ENCODE data around the gene TMC6. TPM values are rescaled to one million over a fixed set of nuclear protein-coding genes. Genes with fewer than 3 reads are reported as not detected.
"Not testable (repeated sequence)": the region's sequence is repeated elsewhere in the genome, so short reads cannot be mapped to it uniquely, and the experiment has no call there.

TMC6 gene
- total and polyA plus RNA-seq, 7 experiments from 2014 or later = 165 to 808 (median 701) TPM

DNA sequence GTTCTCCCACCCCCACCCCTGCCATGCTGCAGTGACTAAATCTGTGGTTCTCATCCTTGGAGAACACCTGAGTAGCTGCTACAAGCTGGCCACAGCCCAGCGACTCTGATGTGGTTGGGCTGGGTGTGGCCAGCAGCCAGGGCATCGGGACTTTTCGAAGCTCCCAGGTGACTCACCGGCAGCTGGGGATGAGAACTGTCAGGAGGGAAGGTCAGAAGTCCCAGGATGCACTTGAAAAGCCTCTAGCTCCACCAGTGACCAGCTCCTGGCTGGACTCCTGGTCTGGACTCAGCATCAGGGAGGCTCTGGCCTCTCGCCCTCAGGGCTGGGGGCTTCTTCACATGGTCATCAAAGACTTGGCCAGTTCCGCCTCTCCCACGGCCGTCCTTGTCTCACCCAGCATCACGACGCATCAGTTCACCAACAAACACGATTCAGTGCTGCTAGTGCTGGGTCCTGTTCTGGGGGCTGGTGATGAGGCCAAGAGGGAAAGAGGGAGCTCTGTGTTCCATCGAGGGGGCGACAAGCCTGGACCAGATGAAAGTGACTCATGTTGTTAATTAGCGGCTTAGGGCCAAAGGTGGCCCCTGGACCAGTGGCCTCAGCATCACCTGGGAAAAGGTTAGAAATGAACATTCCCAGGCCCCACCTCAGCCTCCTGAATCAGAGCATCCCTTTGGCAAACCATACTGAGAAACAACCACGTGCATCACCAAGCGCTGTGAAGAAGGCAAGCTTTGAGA, 13.7 kb upstream of the TMC6 start:
- DNase-seq (no peak), ATAC-seq (no peak)
- no peaks in the 10 kb centered on the region for H3K27me3 Mint-ChIP-seq
- peaks cover 17 to 53% of the 10 kb centered on the region in 2 donors for H3K4me1 ChIP-seq (ENCODE audit: control insufficient read depth in 2 of 2, insufficient read depth in 2 of 2, low read length in 2 of 2)
- H3K4me3 Mint-ChIP-seq = peak overlapping the region in 3 of 10 donors; percentile 9 to 47 (median 29)
- H3K9me3 Mint-ChIP-seq = peaks cover 0 to 3% (median 0%) of the 10 kb centered on the region in 11 donors
- H3K36me3 Mint-ChIP-seq = peaks cover 0 to 17% (median 4%) of the 10 kb centered on the region in 5 donors
- no peaks in the 10 kb centered on the region for H3K27me3 ChIP-seq (ENCODE audit: control insufficient read depth in 2 of 2, insufficient read depth in 2 of 2, low read length in 2 of 2)
- H3K4me1 Mint-ChIP-seq = peaks cover 41 to 63% (median 56%) of the 10 kb centered on the region in 7 donors
- no peak overlapping the region for H3K4me3 ChIP-seq (ENCODE audit: low read length)
- intact Hi-C loops (cut with micrococcal nuclease) = loop anchor here in 1 of 2 donors (10.0 kb wide), 1 partner anchor 73 kb away; the partner anchor contains the start of gene BIRC5
- H3K36me3 ChIP-seq (ENCODE audit: control insufficient read depth in 2 of 3, insufficient read depth in 3 of 3, low read length in 3 of 3) = peaks cover 0 to 36% (median 0%) of the 10 kb centered on the region in 3 experiments
- ChIA-PET POLR2A (interaction anchor here (0.9 to 27.3 kb wide), 7 partner anchors 2 to 34 kb away, joined by 3 to 898 read pairs (median 4); partner anchors contain the start of genes C17orf99, TMC6 and TMC8), CTCF (interaction anchor here (1.6 kb wide), 1 partner anchor 29 kb away, joined by 4 read pairs; no protein-coding TSS in a partner anchor)
- H3K27ac ChIP-seq (ENCODE audit: low read depth, low read length) = peak overlapping the region; percentile 34
- peak overlapping the region in 8 of 9 donors; percentile 21 to 88 (median 50) for H3K27ac Mint-ChIP-seq
- no peaks in the 10 kb centered on the region for H3K9me3 ChIP-seq (ENCODE audit: control insufficient read depth in 2 of 3, low read length in 3 of 3)

DNA sequence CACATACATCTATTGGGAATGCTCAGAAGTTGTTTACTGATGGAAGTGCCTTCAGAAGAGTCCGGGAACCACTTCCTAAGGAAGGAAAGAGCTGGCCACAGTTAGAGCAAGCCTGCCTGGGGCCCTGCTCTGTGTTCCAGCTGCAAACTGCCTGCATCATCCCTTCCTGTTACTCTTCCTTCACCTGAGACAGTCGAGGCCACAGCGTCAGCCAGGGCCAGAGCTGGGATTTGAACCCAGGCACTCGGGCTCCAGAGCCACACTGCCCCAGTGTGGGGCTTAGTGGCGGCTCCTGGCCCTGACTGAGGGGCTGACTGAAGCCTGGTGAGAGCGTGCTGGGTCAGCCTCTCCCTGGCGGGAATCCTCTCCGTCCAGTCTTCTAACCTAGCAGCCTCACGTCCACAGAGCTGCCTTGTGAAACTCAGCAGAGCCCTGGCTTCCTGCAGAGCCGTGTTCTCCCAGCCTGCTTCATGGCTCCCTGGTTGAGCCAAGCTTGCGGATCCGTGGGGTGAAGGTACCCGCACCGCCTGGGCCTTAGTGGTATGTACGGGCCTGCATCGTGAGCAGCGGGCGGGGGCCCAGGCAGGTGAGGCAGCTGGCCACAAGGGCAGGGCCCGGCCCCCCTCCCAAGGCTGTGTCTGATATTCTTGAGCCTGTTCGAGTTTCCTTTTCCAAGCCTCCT, 13.0 kb upstream of the TMC6 start:
- ATAC-seq = no peak
- Histone ChIP-seq H3K27ac (ENCODE audit: low read depth, low read length) (peak overlapping the region; percentile 34), H3K27me3 (ENCODE audit: control insufficient read depth in 2 of 2, insufficient read depth in 2 of 2, low read length in 2 of 2) (no peaks in the 10 kb centered on the region), H3K4me1 (ENCODE audit: control insufficient read depth in 2 of 2, insufficient read depth in 2 of 2, low read length in 2 of 2) (peaks cover 24 to 60% of the 10 kb centered on the region in 2 donors), H3K9me3 (ENCODE audit: control insufficient read depth in 2 of 3, low read length in 3 of 3) (no peaks in the 10 kb centered on the region), H3K4me3 (ENCODE audit: low read length) (no peak overlapping the region), H3K36me3 (ENCODE audit: control insufficient read depth in 2 of 3, insufficient read depth in 3 of 3, low read length in 3 of 3) (peaks cover under 1 to 43% (median 4%) of the 10 kb centered on the region in 3 experiments)
- Mint-ChIP-seq H3K36me3 (peaks cover 0 to 22% (median 4%) of the 10 kb centered on the region in 5 donors), H3K4me3 (peak overlapping the region in 2 of 10 donors; percentile 18 to 30), H3K4me1 (peaks cover 46 to 69% (median 63%) of the 10 kb centered on the region in 7 donors), H3K27me3 (no peaks in the 10 kb centered on the region), H3K27ac (peak overlapping the region in 4 of 9 donors; percentile 48 to 73 (median 66)), H3K9me3 (peaks cover 0 to 3% (median 0%) of the 10 kb centered on the region in 11 donors)
- ChIA-PET POLR2A (interaction anchor here (0.9 to 27.3 kb wide), 7 partner anchors 1 to 35 kb away, joined by 3 to 898 read pairs (median 5); partner anchors contain the start of genes C17orf99, TMC6 and TMC8), CTCF (interaction anchor here (1.6 kb wide), 1 partner anchor 28 kb away, joined by 4 read pairs; no protein-coding TSS in a partner anchor)
- intact Hi-C loops (cut with micrococcal nuclease) = loop anchor here in 1 of 2 donors (10.0 kb wide), 1 partner anchor 73 kb away; the partner anchor contains the start of gene BIRC5
- DNase-seq = no peak

DNA sequence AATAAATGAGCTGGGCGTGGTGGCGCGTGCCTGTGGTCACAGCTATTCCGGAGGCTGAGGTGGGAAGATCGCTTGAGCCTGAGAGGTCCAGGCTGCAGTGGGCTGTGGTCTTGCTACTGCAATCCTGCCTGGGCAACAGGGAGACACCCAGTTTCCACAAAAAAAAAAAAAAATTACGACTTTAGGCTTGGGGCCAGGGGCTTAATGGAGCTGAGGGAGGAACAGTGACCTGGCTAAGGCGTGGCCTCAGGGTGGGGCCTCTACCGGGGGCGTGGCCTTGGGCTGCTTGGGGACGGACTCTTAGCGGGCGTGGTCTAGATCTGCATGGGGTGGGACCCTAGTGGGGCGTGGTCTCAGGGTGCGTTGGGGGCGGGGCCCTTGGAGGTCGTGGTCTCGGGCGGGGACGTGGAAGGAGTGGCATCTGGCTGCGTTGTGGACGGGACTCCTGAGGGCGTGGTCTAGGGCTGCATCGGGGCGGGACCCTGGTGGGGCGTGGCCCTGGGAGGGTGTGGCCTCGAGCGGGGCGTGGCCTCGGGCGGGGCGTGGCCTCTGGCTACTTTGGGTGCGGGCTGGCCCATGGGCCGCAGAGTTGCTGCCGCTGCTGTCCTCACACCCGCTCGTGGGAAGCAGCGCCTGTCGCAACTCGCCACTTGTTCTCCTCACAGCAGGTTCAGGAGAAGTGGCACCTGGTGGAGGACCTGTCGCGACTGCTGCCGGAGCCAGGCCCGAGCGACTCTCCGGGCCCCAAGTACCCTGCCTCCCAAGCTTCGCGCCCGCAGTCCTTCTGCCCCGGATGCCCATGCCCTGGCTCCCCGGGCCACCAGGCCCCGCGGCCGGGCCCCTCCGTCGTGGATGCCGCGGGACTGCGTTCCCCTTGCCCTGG, 11.9 kb upstream of the TMC6 start:
- CTCF ChIA-PET = interaction anchor here (0.6 to 1.5 kb wide), 6 partner anchors 10 to 35 kb away, joined by 3 to 6 read pairs (median 4); partner anchors contain the start of gene TMC8

DNA sequence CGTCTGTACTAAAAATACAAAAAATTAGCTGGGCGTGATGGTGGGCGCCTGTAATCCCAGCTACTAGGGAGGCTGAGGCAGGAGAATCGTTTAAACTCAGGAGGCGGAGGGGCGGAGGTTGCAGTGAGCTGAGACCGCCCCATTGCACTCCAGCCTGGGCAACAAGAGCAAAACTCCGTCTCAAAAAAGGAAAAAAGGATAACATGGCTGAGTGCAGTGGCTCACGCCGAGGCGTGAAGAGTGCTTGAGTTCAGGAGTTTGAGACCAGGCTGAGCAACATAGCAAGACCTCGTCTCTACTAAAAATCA, 11.3 kb upstream of the TMC6 start:
- Histone ChIP-seq H3K27ac (ENCODE audit: low read depth, low read length) (peak overlapping the region; percentile 45), H3K4me1 (ENCODE audit: control insufficient read depth in 2 of 2, insufficient read depth in 2 of 2, low read length in 2 of 2) (peaks cover 30 to 76% of the 10 kb centered on the region in 2 donors), H3K36me3 (ENCODE audit: control insufficient read depth in 2 of 3, insufficient read depth in 3 of 3, low read length in 3 of 3) (peaks cover 17 to 60% (median 21%) of the 10 kb centered on the region in 3 experiments)
- not testable (repeated sequence) for H3K4me3 ChIP-seq (ENCODE audit: low read length); H3K27me3 Mint-ChIP-seq; DNase-seq; H3K27me3 ChIP-seq (ENCODE audit: control insufficient read depth in 2 of 2, insufficient read depth in 2 of 2, low read length in 2 of 2); ATAC-seq; H3K9me3 ChIP-seq (ENCODE audit: control insufficient read depth in 2 of 3, low read length in 3 of 3); H3K9me3 Mint-ChIP-seq
- ChIA-PET POLR2A (interaction anchor here (0.6 to 27.3 kb wide), 11 partner anchors 1 to 181 kb away, joined by 3 to 898 read pairs (median 4); partner anchors contain the start of genes C17orf99, TMC6, TMC8 and TNRC6C), CTCF (interaction anchor here (0.9 to 1.5 kb wide), 5 partner anchors 10 to 34 kb away, joined by 3 to 6 read pairs (median 4); partner anchors contain the start of gene TMC8)
- peak overlapping the region; percentile 34 to 75 (median 64) for H3K4me3 Mint-ChIP-seq
- peaks cover 59 to 85% (median 77%) of the 10 kb centered on the region in 7 donors for H3K4me1 Mint-ChIP-seq
- peaks cover 0 to 33% (median 16%) of the 10 kb centered on the region in 5 donors for H3K36me3 Mint-ChIP-seq
- intact Hi-C loops (cut with micrococcal nuclease) = loop anchor here (1.0 to 10.0 kb wide), 6 partner anchors 10 to 75 kb away; partner anchors contain the start of genes BIRC5 (in 2 of the 2), SYNGR2 (in 2 of the 2), TMC8 (in 2 of the 2) and AFMID (in 1 of the 2)
- peak overlapping the region; percentile 68 to 96 (median 87) for H3K27ac Mint-ChIP-seq

More for the DNA sequence above, 11.9 kb upstream of the TMC6 start:
- no peaks in the 10 kb centered on the region for H3K27me3 ChIP-seq (ENCODE audit: control insufficient read depth in 2 of 2, insufficient read depth in 2 of 2, low read length in 2 of 2)
- POLR2A ChIA-PET = interaction anchor here (0.8 to 27.3 kb wide), 12 partner anchors 0 to 182 kb away, joined by 3 to 898 read pairs (median 4); partner anchors contain the start of genes C17orf99, TMC6, TMC8 and TNRC6C
- no peak overlapping the region for H3K4me3 ChIP-seq (ENCODE audit: low read length)
- peak; percentile 95 for ATAC-seq
- Mint-ChIP-seq H3K27ac (peak overlapping the region; percentile 68 to 96 (median 87)), H3K4me3 (peak overlapping the region; percentile 40 to 75 (median 64)), H3K9me3 (peaks cover 0 to 3% (median 0%) of the 10 kb centered on the region in 11 donors), H3K27me3 (no peaks in the 10 kb centered on the region), H3K36me3 (peaks cover 0 to 32% (median 14%) of the 10 kb centered on the region in 5 donors), H3K4me1 (peaks cover 57 to 79% (median 75%) of the 10 kb centered on the region in 7 donors)
- intact Hi-C loops (cut with micrococcal nuclease) = loop anchor here (1.0 to 10.0 kb wide), 6 partner anchors 10 to 74 kb away; partner anchors contain the start of genes BIRC5 (in 2 of the 2), SYNGR2 (in 2 of the 2), TMC8 (in 2 of the 2) and AFMID (in 1 of the 2)
- no peaks in the 10 kb centered on the region for H3K9me3 ChIP-seq (ENCODE audit: control insufficient read depth in 2 of 3, low read length in 3 of 3)
- H3K4me1 ChIP-seq (ENCODE audit: control insufficient read depth in 2 of 2, insufficient read depth in 2 of 2, low read length in 2 of 2) = peaks cover 27 to 70% of the 10 kb centered on the region in 2 donors
- peak overlapping the region; percentile 45 for H3K27ac ChIP-seq (ENCODE audit: low read depth, low read length)
- peak; percentile 88 to 98 (median 96) for DNase-seq
- H3K36me3 ChIP-seq (ENCODE audit: control insufficient read depth in 2 of 3, insufficient read depth in 3 of 3, low read length in 3 of 3) = peaks cover 11 to 55% (median 15%) of the 10 kb centered on the region in 3 experiments

DNA sequence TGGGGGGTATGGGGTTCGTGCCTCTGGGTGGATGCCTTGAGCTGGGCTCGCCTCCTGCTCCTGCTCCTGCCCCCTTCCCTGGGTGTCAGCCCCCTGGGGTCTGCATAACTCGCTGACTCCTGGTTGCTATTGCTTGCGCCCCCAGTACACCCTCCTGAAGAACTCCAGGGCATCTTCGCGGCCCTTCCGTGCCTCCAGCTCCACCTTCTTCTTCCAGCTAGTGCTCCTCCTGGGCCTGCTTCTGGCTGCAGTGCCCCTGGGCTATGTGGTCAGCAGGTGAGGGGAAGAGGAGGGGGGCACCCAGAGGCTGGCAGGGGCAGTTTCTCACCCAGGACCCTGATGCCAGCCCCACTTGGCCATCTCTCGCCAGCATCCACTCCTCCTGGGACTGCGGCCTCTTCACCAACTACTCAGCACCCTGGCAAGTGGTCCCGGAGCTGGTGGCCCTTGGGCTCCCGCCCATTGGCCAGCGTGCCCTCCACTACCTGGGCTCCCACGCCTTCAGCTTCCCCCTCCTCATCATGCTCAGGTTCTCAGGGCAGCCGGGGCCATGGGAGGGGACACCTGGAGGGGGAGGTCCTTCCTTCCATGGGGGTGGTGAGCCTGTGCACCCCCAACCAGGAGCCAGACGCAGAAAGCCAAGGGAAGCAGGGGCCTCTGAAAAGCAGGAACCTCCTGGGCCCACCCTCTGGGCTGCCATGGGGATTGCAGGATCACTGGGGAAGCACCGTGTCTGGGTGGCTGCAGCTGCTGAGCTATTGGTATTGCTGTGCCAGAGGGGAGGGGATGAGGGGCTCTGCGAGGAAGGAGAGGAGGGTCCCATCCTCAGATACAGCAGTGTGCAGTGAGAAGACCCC, 9.9 kb upstream of the TMC6 start:
- H3K27me3 ChIP-seq (ENCODE audit: control insufficient read depth in 2 of 2, insufficient read depth in 2 of 2, low read length in 2 of 2) = no peaks in the 10 kb centered on the region
- no peaks in the 10 kb centered on the region for H3K27me3 Mint-ChIP-seq
- H3K4me1 Mint-ChIP-seq = peaks cover 63 to 89% (median 77%) of the 10 kb centered on the region in 7 donors
- peaks cover 26 to 74% (median 26%) of the 10 kb centered on the region in 3 experiments for H3K36me3 ChIP-seq (ENCODE audit: control insufficient read depth in 2 of 3, insufficient read depth in 3 of 3, low read length in 3 of 3)
- ChIA-PET CTCF (interaction anchor here (1.0 to 6.3 kb wide), 6 partner anchors 12 to 38 kb away, joined by 3 to 59 read pairs (median 4); partner anchors contain the start of gene TMC6), POLR2A (interaction anchor here (1.0 to 27.3 kb wide), 7 partner anchors 2 to 117 kb away, joined by 3 to 898 read pairs (median 13); partner anchors contain the start of genes C17orf99, TMC6 and TMC8)
- intact Hi-C loops (cut with micrococcal nuclease) = no loop called here
- H3K9me3 Mint-ChIP-seq = peaks cover 0 to 7% (median 0%) of the 10 kb centered on the region in 11 donors
- DNase-seq = peak in 1 of 9 donors; percentile 9
- no peaks in the 10 kb centered on the region for H3K9me3 ChIP-seq (ENCODE audit: control insufficient read depth in 2 of 3, low read length in 3 of 3)
- H3K4me3 ChIP-seq (ENCODE audit: low read length) = no peak overlapping the region
- peaks cover 44 to 76% of the 10 kb centered on the region in 2 donors for H3K4me1 ChIP-seq (ENCODE audit: control insufficient read depth in 2 of 2, insufficient read depth in 2 of 2, low read length in 2 of 2)
- ATAC-seq = no peak
- H3K36me3 Mint-ChIP-seq = peaks cover 8 to 43% (median 25%) of the 10 kb centered on the region in 5 donors
- H3K4me3 Mint-ChIP-seq = peak overlapping the region in 5 of 10 donors; percentile 20 to 90 (median 54)
- H3K27ac ChIP-seq (ENCODE audit: low read depth, low read length) = peak overlapping the region; percentile 54
- H3K27ac Mint-ChIP-seq = peak overlapping the region in 8 of 9 donors; percentile 20 to 91 (median 75)
